ENCODE data around the gene PLXND1. TPM values are rescaled to one million over a fixed set of nuclear protein-coding genes. Genes with fewer than 3 reads are reported as not detected.

Gene PLXND1
- total RNA-seq, 1 experiment from 2014 or later, result 47.3 TPM

DNA sequence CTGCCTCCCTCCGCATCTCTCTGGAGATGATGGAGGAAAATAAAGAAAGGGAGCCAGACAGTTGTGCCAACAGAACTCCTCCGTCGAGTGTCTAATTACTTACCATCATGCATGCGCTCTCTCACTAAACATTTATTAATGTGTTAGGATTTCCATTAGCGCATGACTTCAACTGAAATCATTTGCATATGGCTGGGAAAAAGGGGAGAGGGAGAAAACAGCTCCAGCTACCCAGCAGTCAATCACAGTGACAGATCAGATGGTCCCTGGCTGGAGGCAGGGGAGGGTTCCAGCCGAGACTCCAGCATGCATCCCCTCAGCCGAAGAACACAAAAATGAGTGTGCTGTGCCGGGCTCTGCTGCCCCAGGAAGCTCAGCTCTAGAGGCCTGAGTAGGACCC, 84.9 kb downstream of the PLXND1 start:
- Histone ChIP-seq H3K9ac (ENCODE audit: low read length) (no peak overlapping the region), H2AFZ (ENCODE audit: low read depth, low read length, poor library complexity, severe bottlenecking) (no peak overlapping the region), H3K27ac (ENCODE audit: low read depth, low read length) (no peak overlapping the region), H3K9me3 (ENCODE audit: control insufficient read depth in 1 of 2, insufficient read depth in 1 of 2, low read depth in 1 of 2, low read length in 2 of 2) (no peaks in the 10 kb centered on the region), H3K79me2 (ENCODE audit: insufficient read depth, low read length) (no peaks in the 10 kb centered on the region), H3K9me2 (ENCODE audit: insufficient read depth) (no peaks in the 10 kb centered on the region), H3K4me1 (ENCODE audit: control insufficient read depth in 1 of 2, insufficient read depth in 2 of 2, low read length in 2 of 2) (no peaks in the 10 kb centered on the region), H3K27me3 (ENCODE audit: insufficient read depth, low read length) (no peaks in the 10 kb centered on the region), H3K36me3 (ENCODE audit: control insufficient read depth in 1 of 2, insufficient read depth in 2 of 2, low read length in 2 of 2) (no peaks in the 10 kb centered on the region), H4K20me1 (ENCODE audit: insufficient read depth) (no peaks in the 10 kb centered on the region), H3K4me3 (replicated peaks in 1 of 2; ENCODE audit: low read depth in 1 of 2, low read length in 2 of 2) (no peak overlapping the region), H3K4me2 (ENCODE audit: low read length) (no peak overlapping the region)
- CTCF ChIA-PET, result no interaction called here
- RAD21 ChIA-PET (ENCODE audit: low non-redundant PET in 1 of 2, low total read pairs in 2 of 2, uncharacterized antibody in 2 of 2, unreplicated experiment in 2 of 2), result no interaction called here
- no peak for ATAC-seq
- no peak for DNase-seq (ENCODE audit: low read depth, low spot score)
- intact Hi-C loops (cut with micrococcal nuclease), result no loop called here
- BruUV-seq (replicated peaks), result no TSS peak
- POLR2A ChIA-PET, result no interaction called here
- TF ChIP-seq FOSL1 (IDR thresholded peaks at IDR 0.05; ENCODE audit: low read depth), result no peak
- TF ChIP-seq SP1 (IDR thresholded peaks at IDR 0.05; ENCODE audit: low read depth), result no peak
- no peak for TF ChIP-seq ATF3 (IDR thresholded peaks at IDR 0.05)
- no peak for TF ChIP-seq CEBPB (IDR thresholded peaks at IDR 0.05; ENCODE audit: low read depth)

- intact Hi-C loops (cut with micrococcal nuclease), result no loop called here
- Histone ChIP-seq H4K20me1 (ENCODE audit: insufficient read depth) (no peaks in the 10 kb centered on the region), H3K9me2 (ENCODE audit: insufficient read depth) (no peaks in the 10 kb centered on the region), H3K27ac (ENCODE audit: low read depth, low read length) (no peak overlapping the region), H3K9ac (ENCODE audit: low read length) (no peak overlapping the region), H3K4me3 (replicated peaks in 1 of 2; ENCODE audit: low read depth in 1 of 2, low read length in 2 of 2) (no peak overlapping the region), H3K4me2 (ENCODE audit: low read length) (no peak overlapping the region), H3K36me3 (ENCODE audit: control insufficient read depth in 1 of 2, insufficient read depth in 2 of 2, low read length in 2 of 2) (no peaks in the 10 kb centered on the region), H3K79me2 (ENCODE audit: insufficient read depth, low read length) (no peaks in the 10 kb centered on the region), H3K4me1 (ENCODE audit: control insufficient read depth in 1 of 2, insufficient read depth in 2 of 2, low read length in 2 of 2) (no peaks in the 10 kb centered on the region), H3K27me3 (ENCODE audit: insufficient read depth, low read length) (no peaks in the 10 kb centered on the region), H3K9me3 (ENCODE audit: control insufficient read depth in 1 of 2, insufficient read depth in 1 of 2, low read depth in 1 of 2, low read length in 2 of 2) (no peaks in the 10 kb centered on the region), H2AFZ (ENCODE audit: low read depth, low read length, poor library complexity, severe bottlenecking) (no peak overlapping the region)
- TF ChIP-seq POLR2AphosphoS5 (IDR thresholded peaks at IDR 0.05; ENCODE audit: low read depth, low read length), result no peak
- ChIA-PET POLR2A (no interaction called here), RAD21 (ENCODE audit: low non-redundant PET in 1 of 2, low total read pairs in 2 of 2, uncharacterized antibody in 2 of 2, unreplicated experiment in 2 of 2) (no interaction called here), CTCF (no interaction called here)
- DNase-seq (ENCODE audit: low read depth, low spot score) (no peak), ATAC-seq (no peak)
- no TSS peak for BruUV-seq (replicated peaks)
Observed at GRCh38 chr3:129520960-129521359, 85.5 kb downstream of the PLXND1 start.

Data from HCT116 (cell line).